TTC549 (cell line): ENCODE data around the gene YIPF4.
"Not testable (repeated sequence)": the region's sequence is repeated elsewhere in the genome, so short reads cannot be mapped to it uniquely, and the experiment has no call there.

Experiments used
- FAIRE-seq: peaks from 2 replicates; lab custom pipeline; 2012; peaks lifted over from hg19 to GRCh38; lab: Jason Lieb, UNC

YIPF4 gene

GRCh38 chr2:32289165-32289999 is 11.7 kb downstream of the YIPF4 start:
- no peak for FAIRE-seq

GRCh38 chr2:32290000-32290339 is 12.3 kb downstream of the YIPF4 start:
- FAIRE-seq = no peak

GRCh38 chr2:32291746-32292145 is 14.0 kb downstream of the YIPF4 start:
- FAIRE-seq = peak; percentile 17

GRCh38 chr2:32293493-32293892 is 15.8 kb downstream of the YIPF4 start:
- FAIRE-seq = not testable (repeated sequence)

GRCh38 chr2:32293966-32294562 is 16.4 kb downstream of the YIPF4 start:
- FAIRE-seq = not testable (repeated sequence)

- no peak for FAIRE-seq
Observed at GRCh38 chr2:32310577-32310976, 32.9 kb downstream of the YIPF4 start.

GRCh38 chr2:32314886-32315285 is 37.2 kb downstream of the YIPF4 start:
- FAIRE-seq = no peak

- not testable (repeated sequence) for FAIRE-seq
Observed at GRCh38 chr2:32328679-32329078, 51.0 kb downstream of the YIPF4 start.

GRCh38 chr2:32329180-32329980 is 51.7 kb downstream of the YIPF4 start:
- FAIRE-seq = not testable (repeated sequence)

- no peak for FAIRE-seq
Observed at GRCh38 chr2:32330136-32330535, 52.4 kb downstream of the YIPF4 start.

GRCh38 chr2:32342801-32343200 is 65.1 kb downstream of the YIPF4 start:
- FAIRE-seq = no peak

- not testable (repeated sequence) for FAIRE-seq
Observed at GRCh38 chr2:32350797-32351196, 73.1 kb downstream of the YIPF4 start.

GRCh38 chr2:32355976-32356680 is 78.4 kb downstream of the YIPF4 start:
- no peak for FAIRE-seq

GRCh38 chr2:32356681-32357317 is 79.1 kb downstream of the YIPF4 start, which contains the start of gene BIRC6:
Gene BIRC6 (plus strand): TSS chr2:32357023. CDS start chr2:32357162, 139 bp downstream.
- no peak for FAIRE-seq

GRCh38 chr2:32357318-32358110 is 79.8 kb downstream of the YIPF4 start:
- FAIRE-seq = no peak

- no peak for FAIRE-seq
Observed at GRCh38 chr2:32358111-32358482, 80.4 kb downstream of the YIPF4 start.

- FAIRE-seq = no peak
Observed at GRCh38 chr2:32360416-32360815, 82.7 kb downstream of the YIPF4 start.

GRCh38 chr2:32362997-32363396 is 85.3 kb downstream of the YIPF4 start:
- FAIRE-seq = not testable (repeated sequence)

- FAIRE-seq = no peak
Observed at GRCh38 chr2:32363597-32363996, 85.9 kb downstream of the YIPF4 start.

- FAIRE-seq = not testable (repeated sequence)
Observed at GRCh38 chr2:32364290-32364689, 86.6 kb downstream of the YIPF4 start.

- not testable (repeated sequence) for FAIRE-seq
Observed at GRCh38 chr2:32365679-32366078, 88.0 kb downstream of the YIPF4 start.
